Measurements from ENCODE around the gene ELP2. TPM values are rescaled to one million over a fixed set of nuclear protein-coding genes. Genes with fewer than 3 reads are reported as not detected.
"Not testable (repeated sequence)": the region's sequence is repeated elsewhere in the genome, so short reads cannot be mapped to it uniquely, and the experiment has no call there.

ELP2 gene
- total RNA-seq, 1 donor from 2014 or later = 46.1 TPM

DNA sequence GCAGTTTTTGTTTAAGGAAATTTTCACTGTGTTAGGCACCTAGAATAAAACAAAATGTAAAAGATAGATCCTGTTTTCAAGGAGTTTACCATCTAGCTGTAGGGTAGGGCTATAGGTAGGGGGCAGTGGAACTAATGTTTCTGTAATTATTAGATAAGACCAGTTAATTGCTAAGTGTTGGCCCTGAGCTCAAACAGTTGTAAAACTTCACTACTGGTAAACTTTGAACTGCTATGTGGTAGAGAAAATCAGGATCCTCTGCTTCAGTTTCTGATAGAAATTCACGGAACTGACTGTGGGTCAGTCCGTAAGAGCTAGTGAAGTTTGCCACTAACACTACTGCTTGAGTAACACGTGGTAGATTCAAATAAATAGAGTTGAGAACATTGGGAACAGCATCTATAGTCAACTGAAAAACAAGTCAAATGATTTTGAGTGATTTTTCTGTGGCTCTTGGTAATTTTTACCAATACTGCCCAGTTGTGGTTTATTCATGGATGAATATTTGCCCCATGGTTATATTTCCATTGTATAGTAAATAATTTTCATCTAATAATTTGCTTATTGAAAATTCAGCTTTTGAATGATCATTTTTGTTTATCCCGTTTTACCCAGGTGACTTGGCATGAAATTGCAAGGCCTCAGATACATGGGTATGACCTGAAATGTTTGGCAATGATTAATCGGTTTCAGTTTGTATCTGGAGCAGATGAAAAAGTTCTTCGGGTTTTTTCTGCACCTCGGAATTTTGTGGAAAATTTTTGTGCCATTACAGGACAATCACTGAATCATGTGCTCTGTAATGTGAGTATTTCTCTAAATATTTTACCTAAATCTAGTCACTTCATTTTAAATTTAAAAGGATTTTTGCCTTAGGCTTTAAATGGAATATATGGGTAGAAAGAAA is 26.4 kb downstream of the ELP2 start:
- peak; percentile 40 for DNase-seq (ENCODE audit: low read depth)
- TF ChIP-seq, protein P1, sequence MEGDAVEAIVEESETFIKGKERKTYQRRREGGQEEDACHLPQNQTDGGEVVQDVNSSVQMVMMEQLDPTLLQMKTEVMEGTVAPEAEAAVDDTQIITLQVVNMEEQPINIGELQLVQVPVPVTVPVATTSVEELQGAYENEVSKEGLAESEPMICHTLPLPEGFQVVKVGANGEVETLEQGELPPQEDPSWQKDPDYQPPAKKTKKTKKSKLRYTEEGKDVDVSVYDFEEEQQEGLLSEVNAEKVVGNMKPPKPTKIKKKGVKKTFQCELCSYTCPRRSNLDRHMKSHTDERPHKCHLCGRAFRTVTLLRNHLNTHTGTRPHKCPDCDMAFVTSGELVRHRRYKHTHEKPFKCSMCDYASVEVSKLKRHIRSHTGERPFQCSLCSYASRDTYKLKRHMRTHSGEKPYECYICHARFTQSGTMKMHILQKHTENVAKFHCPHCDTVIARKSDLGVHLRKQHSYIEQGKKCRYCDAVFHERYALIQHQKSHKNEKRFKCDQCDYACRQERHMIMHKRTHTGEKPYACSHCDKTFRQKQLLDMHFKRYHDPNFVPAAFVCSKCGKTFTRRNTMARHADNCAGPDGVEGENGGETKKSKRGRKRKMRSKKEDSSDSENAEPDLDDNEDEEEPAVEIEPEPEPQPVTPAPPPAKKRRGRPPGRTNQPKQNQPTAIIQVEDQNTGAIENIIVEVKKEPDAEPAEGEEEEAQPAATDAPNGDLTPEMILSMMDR (conservative IDR thresholded peaks at IDR 0.05; ENCODE audit: low read depth, low read length) = no peak
- no peak overlapping the region for H3K4me3 ChIP-seq (ENCODE audit: low read depth, low read length)

DNA sequence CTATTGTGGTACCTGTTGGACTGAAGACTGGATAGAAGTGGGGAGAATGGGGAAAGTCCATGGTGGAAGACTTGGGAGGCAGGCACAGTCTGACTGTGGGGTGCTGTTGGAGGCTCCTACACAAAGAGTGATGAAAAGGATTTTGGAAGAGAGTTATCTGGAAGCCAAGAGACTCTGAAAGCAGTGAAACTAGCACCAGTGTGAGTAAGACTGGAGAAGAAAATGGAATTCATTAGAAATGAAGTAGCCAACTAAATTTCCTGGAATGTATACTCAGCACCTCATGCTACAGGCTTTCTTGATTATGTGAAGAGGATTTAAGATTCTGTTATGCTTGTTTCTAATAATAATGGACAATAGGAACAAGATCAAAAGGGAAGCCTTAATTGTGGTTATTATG is 27.7 kb downstream of the ELP2 start:
- no peak overlapping the region for H3K4me3 ChIP-seq (ENCODE audit: low read depth, low read length)
- TF ChIP-seq, protein P1 (conservative IDR thresholded peaks at IDR 0.05; ENCODE audit: low read depth, low read length) = no peak
- DNase-seq (ENCODE audit: low read depth) = no peak

DNA sequence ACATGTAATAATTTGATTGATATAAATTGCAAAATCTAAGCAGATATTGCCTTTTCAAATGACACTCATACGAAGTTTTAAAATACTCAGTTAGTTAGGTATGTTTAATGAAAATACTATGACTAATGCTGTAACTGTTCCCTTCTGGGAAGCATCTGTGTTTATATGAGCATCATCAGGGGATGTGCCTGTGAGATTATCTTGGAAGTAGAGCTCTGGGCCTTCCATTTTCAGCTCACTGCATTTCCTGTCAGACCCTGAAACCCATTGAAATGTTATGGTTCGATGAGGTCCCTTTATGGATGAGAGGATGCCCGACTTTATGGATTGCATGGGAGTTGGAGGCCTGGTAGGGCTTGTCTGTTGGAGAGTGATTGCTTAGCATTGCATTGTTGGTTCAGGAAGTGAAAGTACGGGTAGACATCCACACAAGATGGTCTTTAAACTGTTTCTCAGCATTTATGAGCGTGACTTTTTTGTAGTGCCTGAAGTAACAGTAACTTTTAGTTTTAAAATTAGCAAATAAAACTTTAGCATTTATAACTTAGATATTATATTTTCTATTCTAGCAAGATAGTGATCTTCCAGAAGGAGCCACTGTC is 28.7 kb downstream of the ELP2 start:
- DNase-seq (ENCODE audit: low read depth) = peak; percentile 53
- H3K4me3 ChIP-seq (ENCODE audit: low read depth, low read length) = no peak overlapping the region
- TF ChIP-seq, protein P1 (conservative IDR thresholded peaks at IDR 0.05; ENCODE audit: low read depth, low read length) = no peak

DNA sequence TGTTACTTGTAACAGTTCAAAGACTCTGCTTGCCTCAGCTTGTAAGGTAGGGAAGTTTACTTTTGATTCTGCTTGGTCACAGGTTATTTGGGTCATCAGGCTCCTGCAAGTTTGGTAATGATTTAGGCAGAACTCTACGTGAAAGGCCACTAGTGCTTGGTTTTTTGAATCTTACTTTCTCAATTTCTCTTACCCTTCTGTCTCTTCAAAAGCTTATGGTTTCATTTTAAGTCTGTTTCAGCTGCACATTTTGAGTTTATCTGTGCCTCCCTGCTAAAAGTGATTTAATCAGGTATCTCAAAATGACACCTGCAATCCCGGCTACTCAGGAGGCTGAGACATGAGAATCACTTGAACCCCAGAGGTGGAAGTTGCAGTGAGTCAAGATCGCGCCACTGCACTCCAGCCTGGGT is 31.3 kb downstream of the ELP2 start:
- no peak for DNase-seq (ENCODE audit: low read depth)
- TF ChIP-seq, protein P1 (conservative IDR thresholded peaks at IDR 0.05; ENCODE audit: low read depth, low read length) = no peak
- no peak overlapping the region for H3K4me3 ChIP-seq (ENCODE audit: low read depth, low read length)

DNA sequence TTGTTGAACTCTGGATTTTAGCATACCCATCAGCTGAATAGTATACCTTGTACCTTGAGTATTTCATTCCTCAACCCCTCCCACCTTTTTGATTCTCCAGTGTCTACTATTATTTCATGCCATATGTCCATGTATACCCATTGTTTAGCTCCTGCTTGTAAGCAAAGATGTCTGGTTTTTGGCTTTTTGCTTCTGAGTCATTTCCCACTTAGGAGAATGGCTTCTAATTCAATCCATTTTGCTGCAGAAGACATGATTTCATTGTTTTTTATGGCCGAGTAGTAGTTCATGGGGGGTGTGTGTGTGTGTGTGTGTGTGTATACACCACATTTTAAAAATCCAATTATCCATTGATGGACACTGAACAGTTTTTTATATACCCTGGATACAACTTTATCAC is 33.3 kb downstream of the ELP2 start:
- TF ChIP-seq, protein P1 (conservative IDR thresholded peaks at IDR 0.05; ENCODE audit: low read depth, low read length) = no peak
- no peak for DNase-seq (ENCODE audit: low read depth)
- H3K4me3 ChIP-seq (ENCODE audit: low read depth, low read length) = no peak overlapping the region

DNA sequence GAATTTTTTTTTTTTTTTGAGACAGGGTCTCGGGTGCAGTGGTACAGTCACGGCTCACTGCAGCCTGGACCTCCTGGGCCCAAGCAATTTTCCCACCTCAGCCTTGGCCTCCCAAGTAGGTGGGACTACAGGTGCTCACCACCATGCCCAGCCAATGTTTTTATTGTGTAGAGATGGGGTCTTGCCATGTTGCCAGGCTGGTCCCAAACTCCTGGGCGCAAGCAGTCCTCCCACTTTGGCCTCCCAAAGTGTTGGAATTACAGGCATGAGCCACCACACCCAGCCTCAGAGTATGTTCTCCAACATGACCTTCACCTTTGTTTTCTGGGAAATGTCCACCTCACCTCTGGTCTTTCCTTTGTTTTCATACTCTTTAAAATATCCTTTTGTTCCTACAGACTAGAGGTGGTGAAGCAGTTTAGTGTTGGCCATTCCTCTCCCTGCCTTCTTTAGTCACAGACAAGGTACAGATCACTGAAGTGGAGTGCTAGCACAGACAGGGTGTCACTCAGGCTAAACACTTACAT is 38.1 kb downstream of the ELP2 start:
- H3K4me3 ChIP-seq (ENCODE audit: low read depth, low read length) = no peak overlapping the region
- TF ChIP-seq, protein P1 (conservative IDR thresholded peaks at IDR 0.05; ENCODE audit: low read depth, low read length) = no peak

DNA sequence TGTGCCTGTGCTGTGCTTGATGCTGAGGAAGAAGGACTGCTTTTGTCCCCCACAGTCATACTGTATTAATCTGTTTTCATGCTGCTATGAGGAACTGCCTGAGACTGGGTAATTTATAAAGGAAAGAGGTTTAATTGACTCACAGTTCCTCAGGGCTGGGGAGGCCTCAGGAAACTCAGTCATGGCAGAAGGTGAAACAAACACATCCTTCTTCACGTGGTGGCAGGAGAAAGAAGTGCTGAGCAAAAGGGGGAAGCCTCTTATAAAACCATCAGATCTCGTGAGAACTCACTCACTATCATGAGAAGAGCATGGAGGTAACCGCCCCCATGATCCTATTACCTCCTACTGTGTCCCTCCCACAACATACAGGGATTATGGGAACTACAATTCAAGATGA is 38.6 kb downstream of the ELP2 start:
- H3K4me3 ChIP-seq (ENCODE audit: low read depth, low read length); DNase-seq (ENCODE audit: low read depth): not testable (repeated sequence)

More for the DNA sequence above, 38.1 kb downstream of the ELP2 start:
- no peak for DNase-seq (ENCODE audit: low read depth)
